ENCODE results near the gene RAB40B.
A peak's percentile ranks its signal among the peaks of the same experiment; 100 is the strongest.
"Not testable (repeated sequence)": the region's sequence is repeated elsewhere in the genome, so short reads cannot be mapped to it uniquely, and the experiment has no call there.

Gene RAB40B

GRCh38 chr17:82656266-82656665 lies 42.2 kb downstream of the RAB40B start:
- Histone ChIP-seq H4K8ac (ENCODE audit: low read depth, low read length) (no peak overlapping the region), H3K14ac (ENCODE audit: low read length) (no peak overlapping the region), H2AFZ (ENCODE audit: low read length) (no peak overlapping the region), H2BK5ac (ENCODE audit: low read length) (no peak overlapping the region), H3K4me3 (ENCODE audit: low read length in 2 of 2) (no peak overlapping the region), H3K36me3 (replicated peaks in 1 of 2; ENCODE audit: control insufficient read depth in 2 of 2, insufficient read depth in 2 of 2, low read length in 2 of 2) (peaks cover 2 to 9% of the 10 kb centered on the region in 2 donors), H2BK12ac (ENCODE audit: low read length) (no peak overlapping the region), H2BK120ac (ENCODE audit: low read depth, low read length) (no peak overlapping the region), H3K18ac (ENCODE audit: low read length) (no peak overlapping the region), H3K23ac (ENCODE audit: low read depth, low read length, poor library complexity) (no peak overlapping the region), H3K79me1 (ENCODE audit: low read depth, low read length) (peaks cover 4% of the 10 kb centered on the region), H3K9me3 (replicated peaks in 1 of 2; ENCODE audit: control insufficient read depth in 2 of 2, insufficient read depth in 1 of 2, low read depth in 1 of 2, low read length in 2 of 2) (peaks cover 0 to 10% of the 10 kb centered on the region in 2 donors), H3K4ac (ENCODE audit: low read length) (no peak overlapping the region), H4K91ac (ENCODE audit: low read depth, low read length, poor library complexity) (no peak overlapping the region), H3K4me1 (ENCODE audit: control insufficient read depth in 2 of 2, insufficient read depth in 1 of 2, low read depth in 1 of 2, low read length in 2 of 2) (peaks cover 0 to 3% of the 10 kb centered on the region in 2 donors), H2BK15ac (ENCODE audit: low read length) (no peak overlapping the region), H3K27ac (replicated peaks; ENCODE audit: low read length) (no peak overlapping the region), H3K4me2 (ENCODE audit: insufficient read depth, low read length, poor library complexity, severe bottlenecking) (no peak overlapping the region), H3K27me3 (ENCODE audit: control insufficient read depth in 3 of 3, insufficient read depth in 3 of 3, low read depth in 1 of 3, low read length in 3 of 3) (no peaks in the 10 kb centered on the region), H2AK5ac (ENCODE audit: low read depth, low read length) (no peak overlapping the region), H3K9ac (ENCODE audit: low read depth, low read length, poor library complexity) (no peak overlapping the region)
- DNase-seq (ENCODE audit: low spot score) = no peak
- WGBS, 2 donors (ENCODE audit: extremely low coverage in 2 of 2, insufficient read length in 2 of 2, insufficient replicate concordance in 1 of 2) = no CpG with 5 or more reads among the region's 16 CpGs

GRCh38 chr17:82655523-82655922 lies 43.0 kb downstream of the RAB40B start:
- H3K14ac ChIP-seq (ENCODE audit: low read length) = no peak overlapping the region
- peak overlapping the region; percentile 13 for H3K18ac ChIP-seq (ENCODE audit: low read length)
- H3K4me1 ChIP-seq (ENCODE audit: control insufficient read depth in 2 of 2, insufficient read depth in 1 of 2, low read depth in 1 of 2, low read length in 2 of 2) = peaks cover 0 to 3% of the 10 kb centered on the region in 2 donors
- H2AFZ ChIP-seq (ENCODE audit: low read length) = no peak overlapping the region
- H2AK5ac ChIP-seq (ENCODE audit: low read depth, low read length) = peak overlapping the region; percentile 79
- H2BK15ac ChIP-seq (ENCODE audit: low read length) = no peak overlapping the region
- no peak overlapping the region for H2BK12ac ChIP-seq (ENCODE audit: low read length)
- H4K8ac ChIP-seq (ENCODE audit: low read depth, low read length) = no peak overlapping the region
- no peak overlapping the region for H3K4me3 ChIP-seq (ENCODE audit: low read length in 2 of 2)
- peak overlapping the region; percentile 57 for H3K23ac ChIP-seq (ENCODE audit: low read depth, low read length, poor library complexity)
- H3K4ac ChIP-seq (ENCODE audit: low read length) = no peak overlapping the region
- H3K9me3 ChIP-seq (replicated peaks in 1 of 2; ENCODE audit: control insufficient read depth in 2 of 2, insufficient read depth in 1 of 2, low read depth in 1 of 2, low read length in 2 of 2) = peaks cover 0 to 8% of the 10 kb centered on the region in 2 donors
- H3K27me3 ChIP-seq (ENCODE audit: control insufficient read depth in 3 of 3, insufficient read depth in 3 of 3, low read depth in 1 of 3, low read length in 3 of 3) = no peaks in the 10 kb centered on the region
- no CpG with 5 or more reads among the region's 13 CpGs for WGBS, 2 donors (ENCODE audit: extremely low coverage in 2 of 2, insufficient read length in 2 of 2, insufficient replicate concordance in 1 of 2)
- H3K27ac ChIP-seq (replicated peaks; ENCODE audit: low read length) = no peak overlapping the region
- H2BK5ac ChIP-seq (ENCODE audit: low read length) = no peak overlapping the region
- peaks cover 4% of the 10 kb centered on the region for H3K79me1 ChIP-seq (ENCODE audit: low read depth, low read length)
- H2BK120ac ChIP-seq (ENCODE audit: low read depth, low read length) = no peak overlapping the region
- peak overlapping the region; percentile 14 for H3K9ac ChIP-seq (ENCODE audit: low read depth, low read length, poor library complexity)
- H3K4me2 ChIP-seq (ENCODE audit: insufficient read depth, low read length, poor library complexity, severe bottlenecking) = no peak overlapping the region
- H3K36me3 ChIP-seq (replicated peaks in 1 of 2; ENCODE audit: control insufficient read depth in 2 of 2, insufficient read depth in 2 of 2, low read length in 2 of 2) = peaks cover 2 to 8% of the 10 kb centered on the region in 2 donors
- no peak for DNase-seq (ENCODE audit: low spot score)
- no peak overlapping the region for H4K91ac ChIP-seq (ENCODE audit: low read depth, low read length, poor library complexity)

DNA sequence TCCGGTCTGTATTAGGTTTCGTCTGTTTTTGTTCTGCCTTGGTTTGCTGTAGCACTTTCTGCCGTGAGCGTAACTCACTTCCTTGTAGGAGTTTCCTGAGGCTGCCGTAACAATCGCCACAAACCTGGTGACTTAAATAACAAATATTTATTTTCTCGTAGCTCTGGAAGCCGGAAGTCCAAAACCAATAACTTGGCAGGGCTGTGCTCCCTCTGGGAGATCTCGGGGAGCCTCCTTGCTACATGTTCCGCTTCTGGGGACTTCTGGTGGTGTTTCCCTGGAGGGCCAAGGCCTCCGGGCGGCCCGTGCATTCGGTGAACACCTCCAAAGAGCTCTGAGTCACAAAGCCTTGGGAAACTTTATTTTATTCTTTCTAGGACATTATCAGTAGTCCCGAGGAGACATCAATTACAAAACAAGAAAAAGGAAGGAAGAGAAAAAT lies 43.4 kb downstream of the RAB40B start:
- Histone ChIP-seq H3K9me3 (replicated peaks in 1 of 2; ENCODE audit: control insufficient read depth in 2 of 2, insufficient read depth in 1 of 2, low read depth in 1 of 2, low read length in 2 of 2) (peaks cover 0 to 3% of the 10 kb centered on the region in 2 donors), H3K27me3 (ENCODE audit: control insufficient read depth in 3 of 3, insufficient read depth in 3 of 3, low read depth in 1 of 3, low read length in 3 of 3) (no peaks in the 10 kb centered on the region), H3K4me2 (ENCODE audit: insufficient read depth, low read length, poor library complexity, severe bottlenecking) (no peak overlapping the region), H2BK15ac (ENCODE audit: low read length) (no peak overlapping the region), H3K14ac (ENCODE audit: low read length) (no peak overlapping the region), H3K4me1 (ENCODE audit: control insufficient read depth in 2 of 2, insufficient read depth in 1 of 2, low read depth in 1 of 2, low read length in 2 of 2) (peaks cover 0 to under 1% of the 10 kb centered on the region in 2 donors), H4K8ac (ENCODE audit: low read depth, low read length) (no peak overlapping the region), H3K27ac (replicated peaks; ENCODE audit: low read length) (no peak overlapping the region), H3K9ac (ENCODE audit: low read depth, low read length, poor library complexity) (no peak overlapping the region), H2BK120ac (ENCODE audit: low read depth, low read length) (no peak overlapping the region), H2BK12ac (ENCODE audit: low read length) (no peak overlapping the region), H3K4ac (ENCODE audit: low read length) (no peak overlapping the region), H3K36me3 (replicated peaks in 1 of 2; ENCODE audit: control insufficient read depth in 2 of 2, insufficient read depth in 2 of 2, low read length in 2 of 2) (peaks cover 2 to 3% of the 10 kb centered on the region in 2 donors), H2AK5ac (ENCODE audit: low read depth, low read length) (no peak overlapping the region), H4K91ac (ENCODE audit: low read depth, low read length, poor library complexity) (no peak overlapping the region), H3K4me3 (ENCODE audit: low read length in 2 of 2) (no peak overlapping the region), H3K79me1 (ENCODE audit: low read depth, low read length) (peaks cover 3% of the 10 kb centered on the region), H3K18ac (ENCODE audit: low read length) (no peak overlapping the region), H2AFZ (ENCODE audit: low read length) (no peak overlapping the region), H2BK5ac (ENCODE audit: low read length) (no peak overlapping the region), H3K23ac (ENCODE audit: low read depth, low read length, poor library complexity) (no peak overlapping the region)
- DNase-seq (ENCODE audit: low spot score) = no peak
- no CpG with 5 or more reads among the region's 15 CpGs for WGBS, 2 donors (ENCODE audit: extremely low coverage in 2 of 2, insufficient read length in 2 of 2, insufficient replicate concordance in 1 of 2)

DNA sequence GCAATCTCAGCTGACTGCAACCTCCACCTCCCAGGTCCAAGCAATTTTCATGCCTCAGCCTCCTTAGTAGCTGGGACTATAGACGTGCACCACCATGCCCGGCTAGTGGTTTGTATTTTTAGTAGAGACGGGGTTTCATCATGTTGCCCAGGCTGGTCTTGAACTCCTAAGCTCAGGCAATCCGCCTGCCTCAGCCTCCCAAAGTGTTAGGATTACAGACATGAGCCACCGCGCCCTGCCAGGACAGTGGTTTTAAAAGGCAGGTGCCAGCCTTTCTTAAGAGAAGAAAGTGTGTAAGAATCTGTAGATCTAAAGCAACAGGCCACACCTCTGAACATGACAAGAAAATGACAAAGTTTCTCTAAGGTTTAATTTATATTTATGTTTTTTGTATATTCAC lies 43.9 kb downstream of the RAB40B start:
- not testable (repeated sequence) for H3K14ac ChIP-seq (ENCODE audit: low read length); H3K9me3 ChIP-seq (replicated peaks in 1 of 2; ENCODE audit: control insufficient read depth in 2 of 2, insufficient read depth in 1 of 2, low read depth in 1 of 2, low read length in 2 of 2); H2BK120ac ChIP-seq (ENCODE audit: low read depth, low read length); H3K9ac ChIP-seq (ENCODE audit: low read depth, low read length, poor library complexity); H4K91ac ChIP-seq (ENCODE audit: low read depth, low read length, poor library complexity); H3K4me3 ChIP-seq (ENCODE audit: low read length in 2 of 2); H3K18ac ChIP-seq (ENCODE audit: low read length); H2AFZ ChIP-seq (ENCODE audit: low read length); H2BK5ac ChIP-seq (ENCODE audit: low read length); H3K27ac ChIP-seq (replicated peaks; ENCODE audit: low read length); H3K27me3 ChIP-seq (ENCODE audit: control insufficient read depth in 3 of 3, insufficient read depth in 3 of 3, low read depth in 1 of 3, low read length in 3 of 3); H3K4me1 ChIP-seq (ENCODE audit: control insufficient read depth in 2 of 2, insufficient read depth in 1 of 2, low read depth in 1 of 2, low read length in 2 of 2); H2AK5ac ChIP-seq (ENCODE audit: low read depth, low read length); H2BK12ac ChIP-seq (ENCODE audit: low read length); H3K4me2 ChIP-seq (ENCODE audit: insufficient read depth, low read length, poor library complexity, severe bottlenecking); H3K23ac ChIP-seq (ENCODE audit: low read depth, low read length, poor library complexity); H3K36me3 ChIP-seq (replicated peaks in 1 of 2; ENCODE audit: control insufficient read depth in 2 of 2, insufficient read depth in 2 of 2, low read length in 2 of 2); H3K4ac ChIP-seq (ENCODE audit: low read length); H2BK15ac ChIP-seq (ENCODE audit: low read length); H4K8ac ChIP-seq (ENCODE audit: low read depth, low read length); DNase-seq (ENCODE audit: low spot score); H3K79me1 ChIP-seq (ENCODE audit: low read depth, low read length)
- WGBS, 2 donors (ENCODE audit: extremely low coverage in 2 of 2, insufficient read length in 2 of 2, insufficient replicate concordance in 1 of 2) = no CpG with 5 or more reads among the region's 6 CpGs

Data from neuronal stem cell (in vitro differentiated cells).